Activated B cell treated with CpG ODN at 0.5 μM for 24 hours (primary cell): ENCODE data around the gene ARMH2. TPM values are rescaled to one million over a fixed set of nuclear protein-coding genes. Genes with fewer than 3 reads are reported as not detected.
A peak's percentile ranks its signal among the peaks of the same experiment; 100 is the strongest.

Source experiments
- ATAC-seq: fragments of 200-7000 bp; cut with Tn5 transposase; one replicate; pipeline ENCODE4 v1.10.0; 2021; ENCODE audit warnings: low read depth, mild to moderate bottlenecking, moderate library complexity
- CTCF ChIA-PET: fragments of 350-600 bp; sonication (Branson Sonifier 250); formaldehyde crosslinking; loops from one replicate; lab custom pipeline; 2021; ENCODE audit warnings: antibody characterized with exemption; lab: Charles Lee
- POLR2A ChIA-PET: fragments of 350-600 bp; sonication (Branson Sonifier 250); formaldehyde crosslinking; loops from one replicate; lab custom pipeline; 2021; ENCODE audit warnings: antibody characterized with exemption; lab: Charles Lee
- DNase-seq: peaks from one replicate; pipeline ENCODE4 v3.0.0; 2022
- H3K27ac Mint-ChIP-seq: one replicate; pipeline ENCODE4 v1.8.0; 2020; ENCODE audit warnings: mixed read lengths
- H3K27me3 Mint-ChIP-seq: one replicate; pipeline ENCODE4 v1.8.0; 2021; ENCODE audit warnings: mixed read lengths
- H3K36me3 Mint-ChIP-seq: one replicate; pipeline ENCODE4 v1.8.0; 2021; ENCODE audit warnings: low read depth, mixed read lengths
- H3K4me1 Mint-ChIP-seq: one replicate; pipeline ENCODE4 v1.8.0; 2021; ENCODE audit warnings: mixed read lengths
- H3K4me3 Mint-ChIP-seq: one replicate; pipeline ENCODE4 v1.8.0; 2020; ENCODE audit warnings: mild to moderate bottlenecking, mixed read lengths
- H3K9me3 Mint-ChIP-seq: one replicate; pipeline ENCODE4 v1.8.0; 2020; ENCODE audit warnings: mixed read lengths
- intact Hi-C: fragments of 100-400 bp; cut with micrococcal nuclease; formaldehyde crosslinking; loops from one replicate; pipeline ENCODE4 v1.15.1; 2024
- total RNA-seq: library from RNA; stranded (reverse); gene quantifications from 2 replicates; pipeline ENCODE4 v1.2.3, GENCODE V29; 2022
- TF ChIP-seq, protein P1 (sequence below): fragments of 200-600 bp; IDR thresholded peaks from one replicate; pipeline ENCODE4 v1.8.0; 2022; ENCODE audit warnings: antibody characterized with exemption, mild to moderate bottlenecking

ARMH2 gene
- total RNA-seq: 2.1 and 2.3 TPM in 2 replicates

DNA sequence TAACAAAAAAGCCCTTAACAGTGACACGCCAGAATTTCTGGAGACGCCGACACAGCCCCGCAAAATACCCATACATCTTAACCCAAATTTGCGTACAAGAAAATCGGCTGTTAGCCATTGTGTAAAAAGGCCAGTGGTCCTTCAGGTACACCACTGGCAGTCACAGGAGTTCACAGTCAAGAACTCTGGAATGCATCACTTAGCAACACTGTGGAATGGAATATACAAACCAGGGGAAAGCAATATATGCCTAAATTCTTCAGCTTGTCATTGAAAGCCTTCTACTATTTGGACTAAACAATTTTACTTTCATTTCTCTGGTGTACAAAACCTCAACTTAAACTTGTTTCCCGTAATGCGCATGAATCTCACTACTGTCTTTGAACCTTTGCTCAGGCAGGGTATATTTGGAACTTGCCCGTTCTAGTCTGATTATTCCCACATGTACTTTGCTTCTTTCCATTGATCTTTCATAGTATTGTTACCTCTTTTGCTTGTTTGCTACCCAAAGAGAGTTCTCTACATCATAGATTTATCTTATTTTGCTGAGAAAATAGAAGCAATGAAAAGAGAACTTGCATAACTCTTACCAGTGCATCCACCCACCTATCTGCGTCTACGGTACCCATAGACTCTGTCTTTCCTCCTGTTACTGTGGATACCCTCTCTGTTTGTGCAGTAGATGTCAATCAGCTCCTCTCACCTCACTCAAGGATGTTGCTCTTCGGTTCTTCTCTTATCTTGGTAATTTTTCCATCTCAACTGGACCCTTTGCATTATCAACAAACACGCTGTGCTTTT is at the start of gene ARMH2:
ARMH2 (minus strand) TSS at position 178 of the 801 bp plus-strand sequence; CDS start at position 118, 60 bp downstream.
- Mint-ChIP-seq H3K4me3 (no peak within 1 kb of the TSS), H3K36me3 (peaks cover 25% of the 10 kb centered on the region), H3K27me3 (no peaks in the 10 kb centered on the region), H3K27ac (no peak within 1 kb of the TSS), H3K4me1 (no peaks in the 10 kb centered on the region), H3K9me3 (no peaks in the 10 kb centered on the region)
- ChIA-PET POLR2A (interaction anchor here (0.6 kb wide), 1 partner anchor 227 kb away, joined by 3 read pairs; no protein-coding TSS in a partner anchor), CTCF (no interaction called here)
- DNase-seq (no peak), ATAC-seq (no peak)
- TF ChIP-seq, protein P1, sequence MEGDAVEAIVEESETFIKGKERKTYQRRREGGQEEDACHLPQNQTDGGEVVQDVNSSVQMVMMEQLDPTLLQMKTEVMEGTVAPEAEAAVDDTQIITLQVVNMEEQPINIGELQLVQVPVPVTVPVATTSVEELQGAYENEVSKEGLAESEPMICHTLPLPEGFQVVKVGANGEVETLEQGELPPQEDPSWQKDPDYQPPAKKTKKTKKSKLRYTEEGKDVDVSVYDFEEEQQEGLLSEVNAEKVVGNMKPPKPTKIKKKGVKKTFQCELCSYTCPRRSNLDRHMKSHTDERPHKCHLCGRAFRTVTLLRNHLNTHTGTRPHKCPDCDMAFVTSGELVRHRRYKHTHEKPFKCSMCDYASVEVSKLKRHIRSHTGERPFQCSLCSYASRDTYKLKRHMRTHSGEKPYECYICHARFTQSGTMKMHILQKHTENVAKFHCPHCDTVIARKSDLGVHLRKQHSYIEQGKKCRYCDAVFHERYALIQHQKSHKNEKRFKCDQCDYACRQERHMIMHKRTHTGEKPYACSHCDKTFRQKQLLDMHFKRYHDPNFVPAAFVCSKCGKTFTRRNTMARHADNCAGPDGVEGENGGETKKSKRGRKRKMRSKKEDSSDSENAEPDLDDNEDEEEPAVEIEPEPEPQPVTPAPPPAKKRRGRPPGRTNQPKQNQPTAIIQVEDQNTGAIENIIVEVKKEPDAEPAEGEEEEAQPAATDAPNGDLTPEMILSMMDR: no peak
- intact Hi-C loops: no loop called here

DNA sequence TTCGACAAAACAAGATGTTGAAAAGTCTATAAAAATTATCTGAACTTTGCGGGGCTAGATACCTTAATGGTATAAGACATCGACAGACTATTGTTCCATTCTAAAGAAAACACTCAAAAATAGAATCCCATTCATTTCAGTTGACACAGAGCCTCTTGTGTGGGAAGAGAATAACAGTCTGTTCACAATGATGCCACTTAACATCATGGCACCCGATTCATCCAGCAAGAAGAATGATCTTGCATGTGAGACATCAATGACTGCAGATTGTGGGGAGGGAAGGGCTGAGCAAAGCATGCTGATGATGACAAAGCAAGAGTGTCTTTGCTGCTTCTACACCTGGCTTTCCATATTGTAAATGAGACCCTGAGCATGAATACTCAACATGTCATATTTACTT is 49.7 kb upstream of the ARMH2 start:
- ChIA-PET CTCF (no interaction called here), POLR2A (no interaction called here)
- intact Hi-C loops: no loop called here
- no peak for ATAC-seq
- DNase-seq: no peak
- Mint-ChIP-seq H3K36me3 (peaks cover 94% of the 10 kb centered on the region), H3K27ac (peak overlapping the region; percentile 38), H3K9me3 (no peaks in the 10 kb centered on the region), H3K4me1 (peaks cover 5% of the 10 kb centered on the region), H3K4me3 (no peak overlapping the region), H3K27me3 (no peaks in the 10 kb centered on the region)
- TF ChIP-seq, protein P1: no peak

- DNase-seq (no peak), ATAC-seq (no peak)
- Mint-ChIP-seq H3K36me3 (peaks cover 94% of the 10 kb centered on the region), H3K27ac (peak overlapping the region; percentile 16), H3K9me3 (no peaks in the 10 kb centered on the region), H3K4me1 (peaks cover 5% of the 10 kb centered on the region), H3K27me3 (no peaks in the 10 kb centered on the region), H3K4me3 (no peak overlapping the region)
- intact Hi-C loops: no loop called here
- TF ChIP-seq, protein P1: no peak
- ChIA-PET POLR2A (interaction anchor here (1.6 kb wide), 1 partner anchor 9 kb away, joined by 4 read pairs; no protein-coding TSS in a partner anchor), CTCF (interaction anchor here (1.1 to 1.2 kb wide), 4 partner anchors 9 to 179 kb away, joined by 3 to 4 read pairs (median 3); no protein-coding TSS in a partner anchor)
These were observed 48.7 kb upstream of the ARMH2 start for GRCh38 chr6:24847402-24847801.

GRCh38 chr6:24845578-24845977 is 46.9 kb upstream of the ARMH2 start:
- Mint-ChIP-seq H3K4me3 (no peak overlapping the region), H3K27ac (peak overlapping the region; percentile 62), H3K36me3 (peaks cover 100% of the 10 kb centered on the region), H3K4me1 (peaks cover 7% of the 10 kb centered on the region), H3K27me3 (no peaks in the 10 kb centered on the region), H3K9me3 (no peaks in the 10 kb centered on the region)
- TF ChIP-seq, protein P1: no peak
- ChIA-PET POLR2A (interaction anchor here (0.7 to 1.6 kb wide), 3 partner anchors 10 to 292 kb away, joined by 3 to 4 read pairs (median 3); no protein-coding TSS in a partner anchor), CTCF (interaction anchor here (1.2 kb wide), 1 partner anchor 226 kb away, joined by 4 read pairs; no protein-coding TSS in a partner anchor)
- DNase-seq (no peak), ATAC-seq (no peak)
- intact Hi-C loops: no loop called here

- Mint-ChIP-seq H3K4me1 (peaks cover 10% of the 10 kb centered on the region), H3K9me3 (no peaks in the 10 kb centered on the region), H3K27me3 (no peaks in the 10 kb centered on the region), H3K36me3 (peaks cover 100% of the 10 kb centered on the region), H3K4me3 (no peak overlapping the region), H3K27ac (peak overlapping the region; percentile 62)
- ChIA-PET CTCF (no interaction called here), POLR2A (interaction anchor here (0.7 to 1.0 kb wide), 3 partner anchors 146 to 293 kb away, joined by 3 read pairs; no protein-coding TSS in a partner anchor)
- ATAC-seq (no peak), DNase-seq (no peak)
- TF ChIP-seq, protein P1: no peak
- intact Hi-C loops: no loop called here
These were observed 46.2 kb upstream of the ARMH2 start for GRCh38 chr6:24844903-24845302.
